ENCODE measurements around the gene SLC26A4.

SLC26A4 gene

GRCh38 chr7:107725138-107725740, 64.6 kb downstream of the SLC26A4 start:
- Histone ChIP-seq H3K9ac (ENCODE audit: low read length) (no peak overlapping the region), H3K56ac (ENCODE audit: low read length) (no peak overlapping the region), H3K4me1 (ENCODE audit: control insufficient read depth, low read depth, low read length) (no peaks in the 10 kb centered on the region), H2AK5ac (ENCODE audit: low read length) (no peak overlapping the region), H3K79me2 (ENCODE audit: control insufficient read depth, insufficient read depth, low read length) (no peaks in the 10 kb centered on the region), H4K8ac (ENCODE audit: low read depth, low read length) (no peak overlapping the region), H3K79me1 (ENCODE audit: low read length) (no peaks in the 10 kb centered on the region), H3K18ac (ENCODE audit: low read length) (no peak overlapping the region), H3K23ac (ENCODE audit: low read length) (no peak overlapping the region), H4K5ac (ENCODE audit: low read length) (no peak overlapping the region), H3K27ac (ENCODE audit: low read depth, low read length) (no peak overlapping the region), H3K4me2 (ENCODE audit: low read length) (no peak overlapping the region), H3K4me3 (ENCODE audit: low read length) (no peak overlapping the region), H2BK15ac (replicated peaks; ENCODE audit: low read depth) (no peak overlapping the region), H3K36me3 (ENCODE audit: control insufficient read depth, insufficient read depth, low read length) (no peaks in the 10 kb centered on the region), H3K27me3 (ENCODE audit: insufficient read depth, low read length, poor library complexity) (no peaks in the 10 kb centered on the region), H3K4ac (ENCODE audit: low read depth, low read length) (no peak overlapping the region), H2BK120ac (ENCODE audit: low read depth, low read length) (no peak overlapping the region), H2BK5ac (ENCODE audit: low read length) (no peak overlapping the region)
- no CpG with 5 or more reads among the region's 4 CpGs for WGBS (ENCODE audit: extremely low coverage, insufficient coverage, low lambda C conversion rate)
- DNase-seq: peak; percentile 54

GRCh38 chr7:107726356-107727130, 65.9 kb downstream of the SLC26A4 start:
- Histone ChIP-seq H3K23ac (ENCODE audit: low read length) (no peak overlapping the region), H3K4me1 (ENCODE audit: control insufficient read depth, low read depth, low read length) (no peaks in the 10 kb centered on the region), H4K5ac (ENCODE audit: low read length) (no peak overlapping the region), H3K4ac (ENCODE audit: low read depth, low read length) (no peak overlapping the region), H2AK5ac (ENCODE audit: low read length) (no peak overlapping the region), H3K18ac (ENCODE audit: low read length) (no peak overlapping the region), H3K27me3 (ENCODE audit: insufficient read depth, low read length, poor library complexity) (no peaks in the 10 kb centered on the region), H2BK15ac (replicated peaks; ENCODE audit: low read depth) (no peak overlapping the region), H3K4me2 (ENCODE audit: low read length) (no peak overlapping the region), H3K36me3 (ENCODE audit: control insufficient read depth, insufficient read depth, low read length) (no peaks in the 10 kb centered on the region), H2BK5ac (ENCODE audit: low read length) (no peak overlapping the region), H2BK120ac (ENCODE audit: low read depth, low read length) (no peak overlapping the region), H3K56ac (ENCODE audit: low read length) (no peak overlapping the region), H3K79me2 (ENCODE audit: control insufficient read depth, insufficient read depth, low read length) (no peaks in the 10 kb centered on the region), H3K9ac (ENCODE audit: low read length) (no peak overlapping the region), H3K79me1 (ENCODE audit: low read length) (no peaks in the 10 kb centered on the region), H4K8ac (ENCODE audit: low read depth, low read length) (no peak overlapping the region), H3K27ac (ENCODE audit: low read depth, low read length) (no peak overlapping the region), H3K4me3 (ENCODE audit: low read length) (no peak overlapping the region)
- DNase-seq: no peak
- no CpG with 5 or more reads among the region's 3 CpGs for WGBS (ENCODE audit: extremely low coverage, insufficient coverage, low lambda C conversion rate)

GRCh38 chr7:107728276-107728675, 67.6 kb downstream of the SLC26A4 start:
- Histone ChIP-seq H3K36me3 (ENCODE audit: control insufficient read depth, insufficient read depth, low read length) (no peaks in the 10 kb centered on the region), H3K23ac (ENCODE audit: low read length) (no peak overlapping the region), H3K4ac (ENCODE audit: low read depth, low read length) (no peak overlapping the region), H3K18ac (ENCODE audit: low read length) (no peak overlapping the region), H3K27me3 (ENCODE audit: insufficient read depth, low read length, poor library complexity) (no peaks in the 10 kb centered on the region), H3K79me2 (ENCODE audit: control insufficient read depth, insufficient read depth, low read length) (no peaks in the 10 kb centered on the region), H2BK15ac (replicated peaks; ENCODE audit: low read depth) (no peak overlapping the region), H2AK5ac (ENCODE audit: low read length) (no peak overlapping the region), H4K5ac (ENCODE audit: low read length) (no peak overlapping the region), H3K4me3 (ENCODE audit: low read length) (no peak overlapping the region), H2BK5ac (ENCODE audit: low read length) (no peak overlapping the region), H4K8ac (ENCODE audit: low read depth, low read length) (no peak overlapping the region), H3K4me1 (ENCODE audit: control insufficient read depth, low read depth, low read length) (no peaks in the 10 kb centered on the region), H3K79me1 (ENCODE audit: low read length) (no peaks in the 10 kb centered on the region), H3K27ac (ENCODE audit: low read depth, low read length) (no peak overlapping the region), H3K4me2 (ENCODE audit: low read length) (no peak overlapping the region), H3K9ac (ENCODE audit: low read length) (no peak overlapping the region), H2BK120ac (ENCODE audit: low read depth, low read length) (no peak overlapping the region), H3K56ac (ENCODE audit: low read length) (no peak overlapping the region)
- DNase-seq: no peak

- no peaks in the 10 kb centered on the region for H3K4me1 ChIP-seq (ENCODE audit: control insufficient read depth, low read depth, low read length)
- H3K36me3 ChIP-seq (ENCODE audit: control insufficient read depth, insufficient read depth, low read length): no peaks in the 10 kb centered on the region
- H2AK5ac ChIP-seq (ENCODE audit: low read length): no peak overlapping the region
- peak; percentile 86 for DNase-seq
- peak overlapping the region; percentile 28 for H2BK5ac ChIP-seq (ENCODE audit: low read length)
- no peak overlapping the region for H3K23ac ChIP-seq (ENCODE audit: low read length)
- no peak overlapping the region for H3K4ac ChIP-seq (ENCODE audit: low read depth, low read length)
- peak overlapping the region; percentile 33 for H3K27ac ChIP-seq (ENCODE audit: low read depth, low read length)
- no peak overlapping the region for H4K8ac ChIP-seq (ENCODE audit: low read depth, low read length)
- H2BK15ac ChIP-seq (replicated peaks; ENCODE audit: low read depth): no peak overlapping the region
- no peak overlapping the region for H4K5ac ChIP-seq (ENCODE audit: low read length)
- peak overlapping the region; percentile 80 for H3K4me3 ChIP-seq (ENCODE audit: low read length)
- H2BK120ac ChIP-seq (ENCODE audit: low read depth, low read length): no peak overlapping the region
- H3K79me2 ChIP-seq (ENCODE audit: control insufficient read depth, insufficient read depth, low read length): peaks cover 26% of the 10 kb centered on the region
- H3K9ac ChIP-seq (ENCODE audit: low read length): peak overlapping the region; percentile 78
- no peak overlapping the region for H3K18ac ChIP-seq (ENCODE audit: low read length)
- H3K27me3 ChIP-seq (ENCODE audit: insufficient read depth, low read length, poor library complexity): no peaks in the 10 kb centered on the region
- peaks cover 3% of the 10 kb centered on the region for H3K79me1 ChIP-seq (ENCODE audit: low read length)
- peak overlapping the region; percentile 96 for H3K4me2 ChIP-seq (ENCODE audit: low read length)
- WGBS (ENCODE audit: extremely low coverage, insufficient coverage, low lambda C conversion rate): 100% methylated on average over 2 of the region's 29 CpGs
- peak overlapping the region; percentile 94 for H3K56ac ChIP-seq (ENCODE audit: low read length)
Measured at GRCh38 chr7:107742678-107743566, 82.3 kb downstream of the SLC26A4 start.

- DNase-seq: peak; percentile 97
- Histone ChIP-seq H3K4me3 (ENCODE audit: low read length) (peak within 1 kb of the TSS; percentile 85), H4K5ac (ENCODE audit: low read length) (no peak within 1 kb of the TSS), H3K9ac (ENCODE audit: low read length) (peak within 1 kb of the TSS; percentile 95), H3K18ac (ENCODE audit: low read length) (peak within 1 kb of the TSS; percentile 85), H3K79me2 (ENCODE audit: control insufficient read depth, insufficient read depth, low read length) (peaks cover 26% of the 10 kb centered on the region), H3K23ac (ENCODE audit: low read length) (no peak within 1 kb of the TSS), H3K4me1 (ENCODE audit: control insufficient read depth, low read depth, low read length) (no peaks in the 10 kb centered on the region), H2BK120ac (ENCODE audit: low read depth, low read length) (no peak within 1 kb of the TSS), H3K4me2 (ENCODE audit: low read length) (peak within 1 kb of the TSS; percentile 96), H3K27me3 (ENCODE audit: insufficient read depth, low read length, poor library complexity) (no peaks in the 10 kb centered on the region), H3K79me1 (ENCODE audit: low read length) (peaks cover 3% of the 10 kb centered on the region), H2BK15ac (replicated peaks; ENCODE audit: low read depth) (no peak within 1 kb of the TSS), H2AK5ac (ENCODE audit: low read length) (no peak within 1 kb of the TSS), H3K4ac (ENCODE audit: low read depth, low read length) (peak within 1 kb of the TSS; percentile 94), H4K8ac (ENCODE audit: low read depth, low read length) (no peak within 1 kb of the TSS), H2BK5ac (ENCODE audit: low read length) (peak within 1 kb of the TSS; percentile 36), H3K56ac (ENCODE audit: low read length) (peak within 1 kb of the TSS; percentile 94), H3K27ac (ENCODE audit: low read depth, low read length) (peak within 1 kb of the TSS; percentile 94), H3K36me3 (ENCODE audit: control insufficient read depth, insufficient read depth, low read length) (no peaks in the 10 kb centered on the region)
- no CpG with 5 or more reads among the region's 56 CpGs for WGBS (ENCODE audit: extremely low coverage, insufficient coverage, low lambda C conversion rate)
Measured at GRCh38 chr7:107743567-107744344, 83.1 kb downstream of the SLC26A4 start, which contains the start of gene CBLL1. Gene CBLL1 (plus strand): TSS chr7:107744142. CDS start chr7:107744164, 22 bp downstream.

All from mesendoderm (in vitro differentiated cells).